Psoas muscle (tissue), 8 donors: ENCODE measurements around the gene CABLES1. TPM values are rescaled to one million over a fixed set of nuclear protein-coding genes. Genes with fewer than 3 reads are reported as not detected.

Experiments
- ATAC-seq, 4 donors: fragments of 200-7000 bp; cut with Tn5 transposase; one replicate each; pipeline ENCODE4 v1.9.1; 2020; ENCODE audit warnings: moderate library complexity in 3 of 4, mild to moderate bottlenecking in 2 of 4
- DNase-seq, 2 donors: peaks; one replicate each; pipeline ENCODE4 v3.0.0-alpha.2; 2020
- H3K27ac ChIP-seq: fragments of 200-600 bp; one replicate; pipeline ENCODE4 v1.8.0; 2022
- H3K27me3 ChIP-seq, 3 donors: fragments of 200-600 bp in 1 of 3; one replicate each; pipeline versions ENCODE4 v1.6.1 to v1.8.0; 2013 to 2022; ENCODE audit warnings: low read length in 2 of 3, mild to moderate bottlenecking in 2 of 3, moderate library complexity in 1 of 3; ENCODE audit not compliant: insufficient read depth in 3 of 3
- H3K36me3 ChIP-seq, 2 donors: fragments of 200-600 bp in 1 of 2; one replicate each; pipeline versions ENCODE4 v1.6.1 to v1.8.0; 2013 to 2022; ENCODE audit warnings: low read depth in 1 of 2, mild to moderate bottlenecking in 1 of 2, moderate library complexity in 1 of 2; ENCODE audit not compliant: insufficient read depth in 1 of 2
- H3K4me1 ChIP-seq: fragments of 200-600 bp; one replicate; pipeline ENCODE4 v1.8.0; 2022
- H3K4me3 ChIP-seq: fragments of 200-600 bp; one replicate; pipeline ENCODE4 v1.8.0; 2022; ENCODE audit warnings: mild to moderate bottlenecking
- H3K9me3 ChIP-seq: fragments of 200-600 bp; one replicate; pipeline ENCODE4 v1.8.0; 2022
- WGBS, 3 donors: extraction: QIAGEN DNeasy Blood & Tissue Kit; methylation state at CpG; one replicate each; pipeline versions ENCODE4 v1.1.6 to v1.1.7; 2013; 5-methylcytosine and 5-hydroxymethylcytosine counted together
- intact Hi-C, 2 donors: fragments of 100-400 bp; cut with DNase I; formaldehyde crosslinking; loops; one replicate each; pipeline versions ENCODE4 v1.11.0 to v1.14.2; 2022
- polyA plus RNA-seq, 3 donors: library from polyadenylated mRNA; stranded (reverse); fragments of 200-250 nt; gene quantifications; one replicate each; pipeline ENCODE4 v1.2.3, GENCODE V29; 2013
- total RNA-seq, 4 donors: library from RNA; stranded (reverse); fragmentation: NEBNext Ultra II Directional in 2 of 4; extraction: Animal tissue kit (Norgen Biotek cat#: 25700) in 2 of 4; gene quantifications; one replicate each; pipeline versions ENCODE4 v1.2.1 to v1.2.4, GENCODE V29; 2021 to 2023
- TF ChIP-seq, protein P1 (sequence below): fragments of 200-600 bp; IDR thresholded peaks from one replicate; pipeline ENCODE4 v1.8.0; 2022; ENCODE audit warnings: antibody characterized with exemption
- donor health status: healthy with polysubstance abuse.
- donor health status: DM: no; HTN: no; CAD: no; lungs with moderate emphysema.
- donor health status: Bipolar disorder and iron deficiency.
- donor health status: healthy.
- donor health status: DM: yes; HTN: yes; CAD: no.
- donor health status: DM: no; HTN: no; CAD: no.
- donor health status: DM: no; HTN: no; CAD: no.
- donor health status: DM: yes; HTN: yes; CAD: no.

Gene CABLES1
- total and polyA plus RNA-seq, 7 donors = 0.42 to 1.5 (median 0.98) TPM

DNA sequence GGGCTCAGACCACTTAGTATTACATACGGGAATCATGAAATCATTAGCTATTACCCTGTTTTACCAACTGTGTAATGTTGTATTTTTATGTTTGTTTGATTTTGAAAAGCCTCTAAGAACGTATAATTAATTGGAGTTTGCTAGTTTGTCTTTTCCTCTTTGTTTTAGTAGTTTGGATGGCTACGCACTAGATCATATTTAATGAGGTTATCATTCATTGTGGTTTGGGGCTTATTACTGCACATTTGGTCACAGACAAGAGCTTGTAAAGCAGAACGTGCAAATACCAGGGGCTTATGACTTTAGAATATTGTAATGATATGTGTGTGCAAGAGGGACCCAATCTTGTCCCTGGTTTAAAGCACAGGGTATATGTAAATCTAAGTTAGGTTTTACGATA lies 10.3 kb downstream of the CABLES1 start:
- no peaks in the 10 kb centered on the region for H3K4me1 ChIP-seq
- H3K36me3 ChIP-seq = no peaks in the 10 kb centered on the region
- TF ChIP-seq, protein P1, sequence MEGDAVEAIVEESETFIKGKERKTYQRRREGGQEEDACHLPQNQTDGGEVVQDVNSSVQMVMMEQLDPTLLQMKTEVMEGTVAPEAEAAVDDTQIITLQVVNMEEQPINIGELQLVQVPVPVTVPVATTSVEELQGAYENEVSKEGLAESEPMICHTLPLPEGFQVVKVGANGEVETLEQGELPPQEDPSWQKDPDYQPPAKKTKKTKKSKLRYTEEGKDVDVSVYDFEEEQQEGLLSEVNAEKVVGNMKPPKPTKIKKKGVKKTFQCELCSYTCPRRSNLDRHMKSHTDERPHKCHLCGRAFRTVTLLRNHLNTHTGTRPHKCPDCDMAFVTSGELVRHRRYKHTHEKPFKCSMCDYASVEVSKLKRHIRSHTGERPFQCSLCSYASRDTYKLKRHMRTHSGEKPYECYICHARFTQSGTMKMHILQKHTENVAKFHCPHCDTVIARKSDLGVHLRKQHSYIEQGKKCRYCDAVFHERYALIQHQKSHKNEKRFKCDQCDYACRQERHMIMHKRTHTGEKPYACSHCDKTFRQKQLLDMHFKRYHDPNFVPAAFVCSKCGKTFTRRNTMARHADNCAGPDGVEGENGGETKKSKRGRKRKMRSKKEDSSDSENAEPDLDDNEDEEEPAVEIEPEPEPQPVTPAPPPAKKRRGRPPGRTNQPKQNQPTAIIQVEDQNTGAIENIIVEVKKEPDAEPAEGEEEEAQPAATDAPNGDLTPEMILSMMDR = no peak
- no peak overlapping the region for H3K4me3 ChIP-seq
- no peaks in the 10 kb centered on the region for H3K27me3 ChIP-seq
- intact Hi-C loops = no loop called here
- H3K9me3 ChIP-seq = no peaks in the 10 kb centered on the region
- ATAC-seq (no peak), DNase-seq (no peak)
- 81 to 90% (median 86%) methylated on average over 5 of the region's 5 CpGs for WGBS, 3 donors
- no peak overlapping the region for H3K27ac ChIP-seq

DNA sequence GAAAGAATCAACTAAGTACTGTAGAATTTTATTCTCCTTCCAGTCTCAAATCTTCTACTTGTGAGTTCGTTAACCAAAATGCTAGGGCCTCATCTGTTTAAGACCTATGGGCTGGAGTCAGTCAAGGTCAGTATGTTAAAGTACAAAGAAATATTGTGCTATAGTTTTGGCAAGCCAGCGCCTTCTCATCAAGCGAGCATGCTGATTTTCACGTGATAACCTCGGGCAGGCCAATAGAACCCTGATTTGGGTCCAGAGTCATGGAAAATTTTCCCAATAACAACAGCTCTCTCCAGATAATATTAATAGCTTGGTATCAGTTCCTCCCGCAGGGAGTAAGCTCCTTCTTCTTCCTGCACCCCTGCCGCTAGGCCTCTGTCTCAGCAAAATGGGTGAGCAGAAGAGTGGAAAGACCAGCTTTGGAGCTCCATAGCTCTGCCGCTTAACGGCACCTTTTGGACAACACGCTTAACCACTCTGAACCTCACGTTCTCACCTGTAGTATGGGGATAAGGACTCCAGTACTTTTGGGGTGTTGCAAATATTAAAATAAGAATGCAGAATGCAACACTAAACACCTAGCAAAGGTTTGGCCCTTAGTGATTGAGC lies 11.7 kb downstream of the CABLES1 start:
- H3K4me1 ChIP-seq = no peaks in the 10 kb centered on the region
- DNase-seq (no peak), ATAC-seq (no peak)
- no peak overlapping the region for H3K27ac ChIP-seq
- WGBS, 3 donors = 86 to 87% (median 86%) methylated on average over 11 of the region's 11 CpGs
- H3K27me3 ChIP-seq = no peaks in the 10 kb centered on the region
- no peaks in the 10 kb centered on the region for H3K36me3 ChIP-seq
- no peaks in the 10 kb centered on the region for H3K9me3 ChIP-seq
- no peak overlapping the region for H3K4me3 ChIP-seq
- intact Hi-C loops = no loop called here
- TF ChIP-seq, protein P1 = no peak

DNA sequence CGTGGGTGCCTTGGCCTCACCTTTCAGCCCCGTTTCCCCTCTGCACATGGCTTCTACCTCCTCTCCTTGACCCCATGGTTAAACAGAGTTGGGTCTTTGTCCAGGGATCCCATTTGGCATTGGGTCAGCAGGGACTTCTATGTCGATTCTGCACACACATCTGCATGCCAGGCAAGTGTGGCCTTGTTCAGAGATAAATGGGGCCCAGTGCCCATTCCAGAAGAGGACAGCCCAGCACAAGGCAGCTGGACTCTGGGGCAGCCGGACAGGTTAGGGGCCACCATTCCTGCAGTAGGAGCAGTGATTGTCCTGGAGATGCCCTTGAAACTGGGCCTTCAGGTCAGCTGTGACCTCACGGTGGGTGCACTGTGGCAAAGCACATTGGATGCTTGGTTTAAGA lies 13.1 kb downstream of the CABLES1 start:
- intact Hi-C loops = no loop called here
- no peak for ATAC-seq

DNA sequence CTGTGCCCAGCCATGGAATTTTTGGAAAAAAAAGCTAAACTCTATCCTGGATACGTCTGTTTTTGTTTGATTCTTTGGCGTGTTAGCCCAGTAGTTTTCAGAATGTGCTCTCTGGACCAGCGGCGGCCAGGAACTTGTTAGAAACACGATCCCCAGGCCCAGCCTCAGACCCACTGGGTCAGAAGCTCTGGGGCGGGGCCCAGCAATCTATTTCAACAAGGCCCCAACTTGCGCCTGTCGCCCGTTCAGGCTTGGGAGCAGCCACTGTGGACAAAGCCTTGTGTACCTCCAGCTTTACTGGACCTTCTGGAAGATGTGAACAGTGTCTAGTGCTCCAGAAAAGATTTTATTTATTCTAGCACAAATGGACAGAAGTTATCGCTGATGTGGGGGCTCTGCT lies 14.3 kb downstream of the CABLES1 start:
- no peak for ATAC-seq
- no peak overlapping the region for H3K4me3 ChIP-seq
- intact Hi-C loops = no loop called here
- H3K9me3 ChIP-seq = no peaks in the 10 kb centered on the region
- WGBS, 3 donors = 89 to 90% (median 89%) methylated on average over 10 of the region's 10 CpGs
- TF ChIP-seq, protein P1 = no peak
- H3K27me3 ChIP-seq = no peaks in the 10 kb centered on the region
- H3K36me3 ChIP-seq = no peaks in the 10 kb centered on the region
- no peak for DNase-seq
- no peak overlapping the region for H3K27ac ChIP-seq
- H3K4me1 ChIP-seq = no peaks in the 10 kb centered on the region

More for the DNA sequence above, 13.1 kb downstream of the CABLES1 start:
- WGBS, 3 donors = 80 to 87% (median 86%) methylated on average over 5 of the region's 5 CpGs
- DNase-seq = no peak
- H3K27me3 ChIP-seq = no peaks in the 10 kb centered on the region
- H3K4me3 ChIP-seq = no peak overlapping the region
- no peaks in the 10 kb centered on the region for H3K36me3 ChIP-seq
- no peaks in the 10 kb centered on the region for H3K4me1 ChIP-seq
- no peak overlapping the region for H3K27ac ChIP-seq
- TF ChIP-seq, protein P1 = no peak
- no peaks in the 10 kb centered on the region for H3K9me3 ChIP-seq
